K562 (cell line): ENCODE data around the gene TLR6. TPM values are rescaled to one million over a fixed set of nuclear protein-coding genes. Genes with fewer than 3 reads are reported as not detected.
A peak's percentile ranks its signal among the peaks of the same experiment; 100 is the strongest.

Source experiments
- ARNT ChIP-seq, 2 experiments: fragments of 450-650 bp; IDR thresholded peaks; 2 replicates each; pipeline ENCODE4 v1.6.1; 2016; ENCODE audit warnings: mild to moderate bottlenecking in 1 of 2
- CBX5 ChIP-seq: IDR thresholded peaks from 2 replicates; pipeline ENCODE4 v1.6.1; 2014; ENCODE audit warnings: low read depth, borderline replicate concordance
- COPS2 ChIP-seq: fragments of 450-650 bp; conservative IDR thresholded peaks from 2 replicates; pipeline ENCODE4 v1.6.1; 2016; ENCODE audit warnings: mild to moderate bottlenecking, moderate library complexity
- DPF2 ChIP-seq: fragments of 450-650 bp; IDR thresholded peaks from 2 replicates; pipeline ENCODE4 v1.6.1; 2016
- FOSL1 ChIP-seq: fragments of 200-800 bp; sonication (Bioruptor generic); conservative IDR thresholded peaks from 2 replicates; pipeline ENCODE4 v1.6.1; 2016; ENCODE audit warnings: missing genetic modification characterization, missing compliant biosample characterization
- FOXP1 ChIP-seq: sonication (generic); formaldehyde crosslinking; IDR thresholded peaks from 2 replicates; pipeline ENCODE4 v1.8.0; 2022; ENCODE audit warnings: mild to moderate bottlenecking, missing genetic modification reagents
- HMGN3 ChIP-seq: IDR thresholded peaks from 2 replicates; pipeline ENCODE4 v1.6.1; 2011; ENCODE audit warnings: borderline replicate concordance, low read depth, mild to moderate bottlenecking, mixed read lengths, low read length; ENCODE audit not compliant: insufficient read length; ENCODE audit errors: extremely low read depth
- MECOM ChIP-seq: fragments of 250-450 bp; sonication (Bioruptor Pico); IDR thresholded peaks from 2 replicates; pipeline ENCODE4 v1.8.0; 2022; ENCODE audit warnings: inconsistent platforms
- MYC ChIP-seq, 2 experiments: fragments of 250-450 bp in 1 of 2; sonication (Bioruptor Pico) in 1 of 2; IDR thresholded peaks; 2 replicates each; pipeline versions ENCODE4 v1.5.1 to v1.6.1; 2012 to 2021; ENCODE audit warnings: low read depth in 2 of 2, borderline replicate concordance in 1 of 2, improper control_type of control experiment in 1 of 2, low read length in 1 of 2, mild to moderate bottlenecking in 1 of 2, moderate library complexity in 1 of 2
- SIX5 ChIP-seq, 2 experiments: IDR thresholded peaks; 2 replicates each; pipeline ENCODE4 v1.6.1; 2011; ENCODE audit warnings: low read length in 2 of 2, borderline replicate concordance in 1 of 2, low read depth in 1 of 2, mild to moderate bottlenecking in 1 of 2, moderate library complexity in 1 of 2; ENCODE audit not compliant: insufficient read depth in 1 of 2
- TCF3 ChIP-seq: sonication (generic); formaldehyde crosslinking; IDR thresholded peaks from 2 replicates; pipeline ENCODE4 v1.4.0; 2020; ENCODE audit warnings: mild to moderate bottlenecking, missing genetic modification reagents
- TRIM24 ChIP-seq, 2 experiments: fragments of 450-650 bp; IDR thresholded peaks; 2 replicates each; pipeline ENCODE4 v1.6.1; 2016
- ZBTB11 ChIP-seq, 3 experiments: fragments of 200-800 bp in 1 of 3; fragments of 250-450 bp in 1 of 3; fragments of 450-650 bp in 1 of 3; sonication (Bioruptor Pico) in 1 of 3; sonication (Bioruptor generic) in 1 of 3; formaldehyde crosslinking in 1 of 3; IDR thresholded peaks; 2 replicates each; pipeline versions ENCODE4 v1.6.1 to v1.8.0; 2016 to 2022; ENCODE audit warnings: mild to moderate bottlenecking in 2 of 3, missing genetic modification characterization in 2 of 3, missing compliant biosample characterization in 1 of 3, moderate library complexity in 1 of 3
- ZNF253 ChIP-seq: fragments of 250-450 bp; sonication (Bioruptor Pico); conservative IDR thresholded peaks from 2 replicates; pipeline ENCODE4 v1.6.1; 2021; ENCODE audit warnings: mild to moderate bottlenecking
- ZNF668 ChIP-seq: fragments of 250-450 bp; sonication (Bioruptor Pico); IDR thresholded peaks from 2 replicates; pipeline ENCODE4 v1.8.0; 2022; ENCODE audit warnings: mild to moderate bottlenecking, inconsistent platforms
- ZNF717 ChIP-seq: fragments of 250-450 bp; sonication (Bioruptor Pico); IDR thresholded peaks from 2 replicates; pipeline ENCODE4 v1.5.0; 2021
- polyA plus RNA-seq, 8 experiments: library from polyadenylated mRNA; depleted of rRNA in 4 of 8; stranded (reverse) in 5 of 8; unstranded in 3 of 8; fragments of >200 nt; fragmentation: Nextera tagmentation in 2 of 8; fragmentation: Illumina TruSeq in 1 of 8; extraction: Ambion mirVana in 2 of 8; extraction: Trizol in 1 of 8; gene quantifications; 2 replicates each; pipeline versions ENCODE4 v1.2.1 to v1.2.3, GENCODE V29; 2011 to 2014; ENCODE audit warnings: inconsistent platforms in 1 of 8, missing spikeins in 1 of 8
- total RNA-seq, 7 experiments: library from RNA; depleted of rRNA in 6 of 7; stranded (reverse); fragments of >200 nt in 6 of 7; fragmentation: Illumina TruSeq in 2 of 7; extraction: Trizol in 2 of 7; gene quantifications; 2 replicates each; pipeline versions ENCODE4 v1.2.1 to v1.2.3, GENCODE V29; 2011 to 2021; ENCODE audit warnings: low replicate concordance in 1 of 7
- TF ChIP-seq, protein P1 (sequence below): fragments of 450-650 bp; IDR thresholded peaks from 2 replicates; pipeline ENCODE4 v1.7.1; 2018; ENCODE audit warnings: mild to moderate bottlenecking, low read depth; ENCODE audit not compliant: partially characterized antibody
- TF ChIP-seq, protein P2 (sequence below): fragments of 450-650 bp; formaldehyde crosslinking; IDR thresholded peaks from 2 replicates; pipeline ENCODE4 v1.4.0; 2020; ENCODE audit warnings: mild to moderate bottlenecking, moderate library complexity
- TF ChIP-seq, protein P3 (sequence below): sonication (generic); formaldehyde crosslinking; IDR thresholded peaks from 2 replicates; pipeline ENCODE4 v1.5.0; 2020; ENCODE audit warnings: missing genetic modification reagents

The TLR6 gene
- total and polyA plus RNA-seq, 9 of the 15 experiments (the other 6 are each of a cell fraction or from before 2014, with no cell fraction given) = 0.08 to 1.9 (median 0.91) TPM

DNA sequence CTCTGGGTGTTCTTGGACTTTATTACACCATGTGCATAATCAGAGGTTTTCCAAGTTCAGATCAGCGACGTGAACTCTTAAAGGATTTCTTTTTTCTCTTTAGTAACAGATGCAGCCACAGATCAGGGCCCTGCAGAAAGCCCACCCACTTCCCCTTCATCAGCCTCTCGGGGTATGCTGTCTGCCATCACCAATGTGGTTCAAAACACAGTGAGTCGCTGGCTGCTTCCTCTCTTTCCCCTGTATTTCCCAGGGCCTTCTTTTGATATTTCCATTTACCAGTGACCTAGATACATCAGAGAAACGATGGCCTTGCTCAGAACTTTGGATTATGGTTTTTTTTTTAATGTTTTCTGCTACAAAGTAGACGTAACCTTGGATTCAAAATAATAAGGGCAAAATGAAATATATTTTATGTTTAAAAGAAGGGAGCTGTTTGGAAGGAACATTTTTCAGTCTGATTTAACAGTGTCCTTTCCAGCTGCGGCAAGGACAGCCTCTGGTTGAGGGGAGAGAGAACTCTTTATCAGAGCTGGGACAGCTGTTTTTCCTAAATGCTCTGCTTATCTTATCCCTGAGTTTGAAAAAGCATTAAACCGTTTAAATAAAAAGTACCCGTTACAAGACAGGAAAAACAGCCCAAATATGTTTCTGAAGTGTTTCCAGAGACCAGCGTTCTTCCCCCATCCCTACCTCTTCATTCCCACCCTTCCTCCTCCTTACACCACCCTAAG lies 49.2 kb upstream of the TLR6 start (continued):
- TF ChIP-seq, protein P1, sequence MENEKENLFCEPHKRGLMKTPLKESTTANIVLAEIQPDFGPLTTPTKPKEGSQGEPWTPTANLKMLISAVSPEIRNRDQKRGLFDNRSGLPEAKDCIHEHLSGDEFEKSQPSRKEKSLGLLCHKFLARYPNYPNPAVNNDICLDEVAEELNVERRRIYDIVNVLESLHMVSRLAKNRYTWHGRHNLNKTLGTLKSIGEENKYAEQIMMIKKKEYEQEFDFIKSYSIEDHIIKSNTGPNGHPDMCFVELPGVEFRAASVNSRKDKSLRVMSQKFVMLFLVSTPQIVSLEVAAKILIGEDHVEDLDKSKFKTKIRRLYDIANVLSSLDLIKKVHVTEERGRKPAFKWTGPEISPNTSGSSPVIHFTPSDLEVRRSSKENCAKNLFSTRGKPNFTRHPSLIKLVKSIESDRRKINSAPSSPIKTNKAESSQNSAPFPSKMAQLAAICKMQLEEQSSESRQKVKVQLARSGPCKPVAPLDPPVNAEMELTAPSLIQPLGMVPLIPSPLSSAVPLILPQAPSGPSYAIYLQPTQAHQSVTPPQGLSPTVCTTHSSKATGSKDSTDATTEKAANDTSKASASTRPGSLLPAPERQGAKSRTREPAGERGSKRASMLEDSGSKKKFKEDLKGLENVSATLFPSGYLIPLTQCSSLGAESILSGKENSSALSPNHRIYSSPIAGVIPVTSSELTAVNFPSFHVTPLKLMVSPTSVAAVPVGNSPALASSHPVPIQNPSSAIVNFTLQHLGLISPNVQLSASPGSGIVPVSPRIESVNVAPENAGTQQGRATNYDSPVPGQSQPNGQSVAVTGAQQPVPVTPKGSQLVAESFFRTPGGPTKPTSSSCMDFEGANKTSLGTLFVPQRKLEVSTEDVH = no peak
- TF ChIP-seq COPS2 (no peak), ZNF717 (CRISPR knock-in tag) (no peak), TRIM24 (IDR thresholded peaks at IDR 0.05) (no peak), HMGN3 (no peak), TCF3 (CRISPR knock-in tag) (peak; percentile 78), DPF2 (peak; percentile 56; the same call in 1 of the 2 replicates), ZNF668 (CRISPR knock-in tag) (no peak), ZBTB11 (CRISPR knock-in tag; IDR thresholded peaks at IDR 0.05) (no peak), MECOM (CRISPR knock-in tag) (no peak), MYC (IDR thresholded peaks at IDR 0.05; ENCODE audit: low read depth, low read length) (no peak), MYC (CRISPR knock-in tag; IDR thresholded peaks at IDR 0.05; ENCODE audit: borderline replicate concordance, low read depth) (no peak), CBX5 (no peak), ZNF253 (CRISPR knock-in tag) (no peak), FOXP1 (CRISPR knock-in tag) (no peak), SIX5 (IDR thresholded peaks at IDR 0.05; ENCODE audit: borderline replicate concordance in 1 of 2, insufficient read depth in 1 of 2, low read depth in 1 of 2, low read length in 2 of 2) (no peak), FOSL1 (tag) (peak; percentile 26; the same call in 1 of the 2 replicates), ARNT (IDR thresholded peaks at IDR 0.05) (no peak)
- TF ChIP-seq, protein P2, sequence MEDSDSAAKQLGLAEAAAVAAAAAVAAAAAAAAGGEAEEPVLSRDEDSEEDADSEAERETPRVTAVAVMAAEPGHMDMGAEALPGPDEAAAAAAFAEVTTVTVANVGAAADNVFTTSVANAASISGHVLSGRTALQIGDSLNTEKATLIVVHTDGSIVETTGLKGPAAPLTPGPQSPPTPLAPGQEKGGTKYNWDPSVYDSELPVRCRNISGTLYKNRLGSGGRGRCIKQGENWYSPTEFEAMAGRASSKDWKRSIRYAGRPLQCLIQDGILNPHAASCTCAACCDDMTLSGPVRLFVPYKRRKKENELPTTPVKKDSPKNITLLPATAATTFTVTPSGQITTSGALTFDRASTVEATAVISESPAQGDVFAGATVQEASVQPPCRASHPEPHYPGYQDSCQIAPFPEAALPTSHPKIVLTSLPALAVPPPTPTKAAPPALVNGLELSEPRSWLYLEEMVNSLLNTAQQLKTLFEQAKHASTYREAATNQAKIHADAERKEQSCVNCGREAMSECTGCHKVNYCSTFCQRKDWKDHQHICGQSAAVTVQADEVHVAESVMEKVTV (CRISPR knock-in tag) = no peak
- TF ChIP-seq, protein P3, sequence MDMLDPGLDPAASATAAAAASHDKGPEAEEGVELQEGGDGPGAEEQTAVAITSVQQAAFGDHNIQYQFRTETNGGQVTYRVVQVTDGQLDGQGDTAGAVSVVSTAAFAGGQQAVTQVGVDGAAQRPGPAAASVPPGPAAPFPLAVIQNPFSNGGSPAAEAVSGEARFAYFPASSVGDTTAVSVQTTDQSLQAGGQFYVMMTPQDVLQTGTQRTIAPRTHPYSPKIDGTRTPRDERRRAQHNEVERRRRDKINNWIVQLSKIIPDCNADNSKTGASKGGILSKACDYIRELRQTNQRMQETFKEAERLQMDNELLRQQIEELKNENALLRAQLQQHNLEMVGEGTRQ = no peak
